ENCODE results near the gene BCAR1. TPM values are rescaled to one million over a fixed set of nuclear protein-coding genes. Genes with fewer than 3 reads are reported as not detected.
"Not testable (repeated sequence)": the region's sequence is repeated elsewhere in the genome, so short reads cannot be mapped to it uniquely, and the experiment has no call there.

BCAR1 gene
- total and polyA plus RNA-seq, 2 donors = 2.9 to 14.5 TPM

DNA sequence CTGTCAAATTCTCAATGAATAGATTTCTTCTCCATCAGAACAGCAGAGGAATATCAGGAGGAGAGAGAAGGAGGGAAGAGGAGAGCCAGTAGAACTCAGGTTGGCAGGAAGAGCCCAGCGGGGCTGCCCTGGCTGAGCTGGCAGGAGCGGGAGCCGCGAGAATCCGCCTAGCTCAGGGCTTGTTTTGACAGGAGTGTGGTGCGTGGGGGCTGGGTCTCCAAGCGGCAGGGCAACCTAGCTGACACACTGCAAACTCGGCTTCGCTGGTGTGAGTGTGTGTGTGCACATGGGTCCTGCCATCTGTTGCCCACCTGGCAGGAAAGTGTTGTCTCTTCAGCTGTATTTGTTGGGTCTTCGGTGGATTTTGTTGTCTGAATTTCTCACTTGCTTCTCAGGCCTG lies 27.9 kb upstream of the BCAR1 start:
- Histone ChIP-seq H3K27me3 (ENCODE audit: control insufficient read depth in 2 of 2, insufficient read depth in 1 of 2, low read length in 1 of 2) (peaks cover 7 to 25% of the 10 kb centered on the region in 2 donors), H3K36me3 (ENCODE audit: control insufficient read depth in 2 of 2, insufficient read depth in 2 of 2, low read length in 1 of 2) (no peaks in the 10 kb centered on the region), H3K4me1 (ENCODE audit: control insufficient read depth in 2 of 2, insufficient read depth in 2 of 2, low read length in 2 of 2) (no peaks in the 10 kb centered on the region), H3K27ac (ENCODE audit: low read depth in 1 of 2, low read length in 1 of 2) (no peak overlapping the region), H3K4me3 (ENCODE audit: low read length in 2 of 2) (no peak overlapping the region), H3K9me3 (ENCODE audit: control insufficient read depth in 2 of 2, insufficient read depth in 1 of 2, low read length in 1 of 2) (no peaks in the 10 kb centered on the region)
- DNase-seq (ENCODE audit: low read depth in 6 of 9, low spot score in 9 of 9) = no peak
- WGBS = 30% methylated on average over 10 of the region's 10 CpGs

DNA sequence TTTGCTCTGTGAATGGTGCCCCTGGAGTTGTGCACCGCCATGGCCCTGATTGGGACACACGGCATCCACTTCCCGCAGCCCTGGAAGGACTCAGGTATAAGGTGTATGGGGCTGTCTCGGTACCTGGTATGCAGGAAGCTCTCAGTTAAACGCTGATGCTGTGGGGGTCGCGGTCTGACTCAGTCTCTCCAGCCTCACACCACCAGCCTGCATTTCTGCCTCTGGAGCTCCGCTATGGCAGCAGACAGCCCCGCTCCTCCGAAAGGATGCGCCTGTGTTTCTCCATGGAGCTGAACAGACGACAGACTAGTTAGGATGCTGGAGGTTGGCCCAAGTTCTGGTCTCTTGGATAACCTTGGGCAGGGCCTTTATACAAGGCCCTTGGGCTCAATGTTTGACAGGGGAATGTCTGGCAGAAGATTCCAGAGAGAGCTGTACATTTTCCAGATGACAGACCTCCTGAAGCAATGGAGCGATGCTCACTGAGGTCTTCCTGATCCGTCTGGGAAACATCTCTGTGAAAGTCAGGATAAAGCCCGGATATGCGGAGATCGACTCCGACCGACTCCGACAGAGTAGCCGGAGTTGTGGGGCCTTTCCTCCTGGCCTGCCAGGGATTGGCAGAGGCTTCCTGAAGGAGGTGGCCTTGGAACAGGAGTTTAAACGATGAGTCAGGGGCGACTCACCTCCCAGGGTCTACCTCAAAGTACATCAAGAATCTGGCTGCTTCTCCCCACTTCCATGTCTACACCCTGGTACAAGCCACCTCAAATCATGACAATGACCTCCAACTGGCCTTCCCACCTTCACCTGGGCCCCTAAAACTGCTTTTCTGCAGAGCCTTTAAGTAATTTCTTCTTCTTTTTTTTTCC lies 21.9 kb upstream of the BCAR1 start:
- Histone ChIP-seq H3K27ac (ENCODE audit: low read depth in 1 of 2, low read length in 1 of 2) (no peak overlapping the region), H3K4me3 (ENCODE audit: low read length in 2 of 2) (no peak overlapping the region), H3K27me3 (ENCODE audit: control insufficient read depth in 2 of 2, insufficient read depth in 1 of 2, low read length in 1 of 2) (peaks cover 8 to 29% of the 10 kb centered on the region in 2 donors), H3K4me1 (ENCODE audit: control insufficient read depth in 2 of 2, insufficient read depth in 2 of 2, low read length in 2 of 2) (no peaks in the 10 kb centered on the region), H3K9me3 (ENCODE audit: control insufficient read depth in 2 of 2, insufficient read depth in 1 of 2, low read length in 1 of 2) (no peaks in the 10 kb centered on the region), H3K36me3 (ENCODE audit: control insufficient read depth in 2 of 2, insufficient read depth in 2 of 2, low read length in 1 of 2) (no peaks in the 10 kb centered on the region)
- 92% methylated on average over 23 of the region's 23 CpGs for WGBS
- DNase-seq (ENCODE audit: low read depth in 6 of 9, low spot score in 9 of 9) = no peak

DNA sequence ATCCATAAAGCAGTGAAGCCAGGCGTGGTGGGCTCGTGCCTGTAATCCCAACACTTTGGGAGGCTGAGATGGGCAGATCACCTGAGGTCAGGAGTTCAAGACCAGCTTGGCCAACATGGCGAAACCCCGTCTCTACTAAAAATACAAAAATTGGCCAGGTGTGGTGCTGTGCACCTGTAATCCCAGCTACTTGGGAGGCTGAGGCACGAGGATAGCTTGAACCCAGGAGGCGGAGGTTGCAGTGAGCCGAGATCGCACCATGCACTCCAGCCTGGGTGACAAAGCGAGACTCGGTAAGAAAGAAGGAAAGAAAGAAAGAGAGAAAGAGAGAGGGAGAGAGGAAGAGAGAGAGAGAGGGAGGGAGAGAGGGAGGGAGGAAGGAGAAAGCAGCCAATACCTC lies 21.2 kb upstream of the BCAR1 start:
- peaks cover 8 to 36% of the 10 kb centered on the region in 2 donors for H3K27me3 ChIP-seq (ENCODE audit: control insufficient read depth in 2 of 2, insufficient read depth in 1 of 2, low read length in 1 of 2)
- H3K9me3 ChIP-seq (ENCODE audit: control insufficient read depth in 2 of 2, insufficient read depth in 1 of 2, low read length in 1 of 2); DNase-seq (ENCODE audit: low read depth in 6 of 9, low spot score in 9 of 9); H3K4me3 ChIP-seq (ENCODE audit: low read length in 2 of 2); H3K36me3 ChIP-seq (ENCODE audit: control insufficient read depth in 2 of 2, insufficient read depth in 2 of 2, low read length in 1 of 2); H3K4me1 ChIP-seq (ENCODE audit: control insufficient read depth in 2 of 2, insufficient read depth in 2 of 2, low read length in 2 of 2); H3K27ac ChIP-seq (ENCODE audit: low read depth in 1 of 2, low read length in 1 of 2): not testable (repeated sequence)
- WGBS = 93% methylated on average over 10 of the region's 10 CpGs

DNA sequence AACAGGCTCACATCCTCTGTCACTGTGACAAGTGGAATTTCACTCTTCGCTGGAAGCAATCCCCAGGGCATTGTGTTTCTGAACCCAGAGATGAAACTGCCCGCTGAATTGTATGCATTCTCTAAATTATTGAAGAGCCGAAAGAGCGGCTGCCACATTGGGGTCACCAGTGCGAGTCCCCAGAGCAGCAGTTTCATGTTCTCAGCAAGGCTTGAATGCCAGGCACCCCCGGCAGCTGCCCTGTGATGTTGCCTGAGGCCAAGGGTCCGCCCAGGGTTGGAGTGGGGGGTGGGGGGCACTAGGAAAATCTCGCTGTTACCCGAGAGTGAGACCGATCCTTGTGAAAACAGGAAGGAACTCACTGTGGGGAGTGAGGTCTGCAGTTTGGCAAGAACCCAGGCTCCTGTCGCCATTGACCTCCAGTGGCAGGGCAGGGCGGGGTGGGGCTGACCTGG lies 20.7 kb upstream of the BCAR1 start:
- H3K9me3 ChIP-seq (ENCODE audit: control insufficient read depth in 2 of 2, insufficient read depth in 1 of 2, low read length in 1 of 2) = no peaks in the 10 kb centered on the region
- peaks cover 11 to 38% of the 10 kb centered on the region in 2 donors for H3K27me3 ChIP-seq (ENCODE audit: control insufficient read depth in 2 of 2, insufficient read depth in 1 of 2, low read length in 1 of 2)
- H3K27ac ChIP-seq (ENCODE audit: low read depth in 1 of 2, low read length in 1 of 2) = no peak overlapping the region
- H3K4me1 ChIP-seq (ENCODE audit: control insufficient read depth in 2 of 2, insufficient read depth in 2 of 2, low read length in 2 of 2) = no peaks in the 10 kb centered on the region
- H3K36me3 ChIP-seq (ENCODE audit: control insufficient read depth in 2 of 2, insufficient read depth in 2 of 2, low read length in 1 of 2) = no peaks in the 10 kb centered on the region
- 23% methylated on average over 12 of the region's 12 CpGs for WGBS
- H3K4me3 ChIP-seq (ENCODE audit: low read length in 2 of 2) = no peak overlapping the region
- DNase-seq (ENCODE audit: low read depth in 6 of 9, low spot score in 9 of 9) = no peak

DNA sequence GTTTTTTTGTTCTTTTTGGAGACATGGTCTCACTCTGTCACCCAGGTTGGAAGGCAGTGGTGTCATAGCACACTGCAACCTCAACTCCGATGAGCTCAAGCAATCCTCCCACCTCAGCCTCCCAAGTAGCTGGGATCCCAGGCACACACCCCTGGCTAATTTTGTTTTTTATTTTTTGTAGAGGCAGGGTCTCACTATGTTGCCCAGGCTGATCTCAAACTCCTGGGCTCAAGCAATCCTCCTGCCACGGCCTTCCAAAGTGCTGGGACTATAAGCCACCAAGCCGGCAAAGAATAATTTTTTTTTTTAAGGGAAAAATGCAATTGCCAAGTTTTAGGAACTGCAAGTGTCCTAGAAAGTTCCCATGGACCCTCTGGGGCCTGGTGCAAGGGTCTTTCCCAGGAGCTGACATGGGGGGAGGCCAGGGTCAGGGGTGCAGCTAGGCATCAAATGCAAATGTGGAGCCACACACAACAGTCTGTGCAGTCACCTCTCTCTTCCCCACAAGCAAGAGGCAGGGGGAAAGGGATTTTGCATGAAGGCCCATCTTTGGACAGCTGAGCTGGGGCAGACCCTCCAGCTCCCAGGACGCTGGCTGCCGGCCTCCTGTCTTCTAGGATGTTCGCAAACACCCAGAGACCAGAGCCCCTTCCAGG lies 20.1 kb upstream of the BCAR1 start:
- H3K4me3 ChIP-seq (ENCODE audit: low read length in 2 of 2) = no peak overlapping the region
- no peak overlapping the region for H3K27ac ChIP-seq (ENCODE audit: low read depth in 1 of 2, low read length in 1 of 2)

DNA sequence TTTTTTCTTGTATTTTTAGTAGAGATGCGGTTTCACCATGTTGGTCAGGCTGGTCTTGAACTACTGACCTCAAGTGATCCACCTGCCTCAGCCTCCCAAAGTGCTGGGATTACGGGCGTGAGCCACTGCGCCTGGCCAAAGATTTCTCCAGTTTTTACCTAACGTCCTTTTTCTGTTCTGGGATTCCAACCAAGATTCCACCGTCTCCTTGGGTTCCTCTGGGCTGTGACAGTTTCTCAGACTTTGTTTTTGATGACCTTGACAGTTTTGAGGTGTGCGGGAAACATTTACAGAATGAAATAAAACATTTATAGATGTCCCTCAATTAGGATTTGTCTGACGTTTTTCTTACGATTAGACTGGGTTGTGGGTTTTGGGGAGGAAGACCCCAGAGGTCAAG lies 17.9 kb upstream of the BCAR1 start:
- H3K27me3 ChIP-seq (ENCODE audit: control insufficient read depth in 2 of 2, insufficient read depth in 1 of 2, low read length in 1 of 2) = peaks cover 39 to 64% of the 10 kb centered on the region in 2 donors
- H3K36me3 ChIP-seq (ENCODE audit: control insufficient read depth in 2 of 2, insufficient read depth in 2 of 2, low read length in 1 of 2); H3K4me3 ChIP-seq (ENCODE audit: low read length in 2 of 2); DNase-seq (ENCODE audit: low read depth in 6 of 9, low spot score in 9 of 9); H3K4me1 ChIP-seq (ENCODE audit: control insufficient read depth in 2 of 2, insufficient read depth in 2 of 2, low read length in 2 of 2); H3K9me3 ChIP-seq (ENCODE audit: control insufficient read depth in 2 of 2, insufficient read depth in 1 of 2, low read length in 1 of 2); H3K27ac ChIP-seq (ENCODE audit: low read depth in 1 of 2, low read length in 1 of 2): not testable (repeated sequence)
- WGBS = 70% methylated on average over 9 of the region's 9 CpGs

More for the DNA sequence above, 20.1 kb upstream of the BCAR1 start:
- DNase-seq (ENCODE audit: low read depth in 6 of 9, low spot score in 9 of 9) = no peak
- H3K36me3 ChIP-seq (ENCODE audit: control insufficient read depth in 2 of 2, insufficient read depth in 2 of 2, low read length in 1 of 2) = no peaks in the 10 kb centered on the region
- 94% methylated on average over 6 of the region's 6 CpGs for WGBS
- no peaks in the 10 kb centered on the region for H3K4me1 ChIP-seq (ENCODE audit: control insufficient read depth in 2 of 2, insufficient read depth in 2 of 2, low read length in 2 of 2)
- peaks cover 17 to 44% of the 10 kb centered on the region in 2 donors for H3K27me3 ChIP-seq (ENCODE audit: control insufficient read depth in 2 of 2, insufficient read depth in 1 of 2, low read length in 1 of 2)
- H3K9me3 ChIP-seq (ENCODE audit: control insufficient read depth in 2 of 2, insufficient read depth in 1 of 2, low read length in 1 of 2) = no peaks in the 10 kb centered on the region

DNA sequence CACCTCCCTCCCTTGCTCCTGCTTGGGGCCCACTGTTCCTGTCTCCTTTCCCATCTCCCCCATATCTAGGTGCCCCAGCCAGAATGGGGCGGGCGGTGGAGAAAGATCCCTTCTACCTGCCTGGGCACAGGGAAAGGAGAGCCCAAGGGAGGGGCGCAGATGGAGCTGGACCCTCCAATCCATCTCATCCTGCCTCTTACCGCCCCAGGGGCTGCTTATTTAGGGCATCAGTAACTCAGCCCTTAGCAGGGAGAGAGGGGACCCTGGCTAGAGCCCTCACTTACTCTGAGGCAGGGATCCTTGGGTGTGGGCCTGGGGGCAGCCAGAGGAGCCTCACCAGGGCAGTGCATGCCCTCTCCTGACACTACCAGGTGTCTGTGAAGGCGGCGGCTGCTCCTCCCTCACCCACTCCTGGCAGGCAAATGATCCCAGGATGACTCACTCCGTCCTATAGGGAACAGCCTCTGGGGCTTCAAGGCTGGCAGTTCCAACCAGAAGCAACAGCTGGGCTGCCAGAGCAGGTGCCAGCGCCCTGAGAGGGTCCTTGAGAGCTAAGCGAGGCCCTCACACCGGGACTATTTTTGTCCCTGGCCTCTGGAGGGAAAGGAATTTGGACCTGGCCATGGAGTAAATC lies 16.3 kb upstream of the BCAR1 start:
- Histone ChIP-seq H3K36me3 (ENCODE audit: control insufficient read depth in 2 of 2, insufficient read depth in 2 of 2, low read length in 1 of 2) (no peaks in the 10 kb centered on the region), H3K27ac (ENCODE audit: low read depth in 1 of 2, low read length in 1 of 2) (no peak overlapping the region), H3K9me3 (ENCODE audit: control insufficient read depth in 2 of 2, insufficient read depth in 1 of 2, low read length in 1 of 2) (no peaks in the 10 kb centered on the region), H3K4me1 (ENCODE audit: control insufficient read depth in 2 of 2, insufficient read depth in 2 of 2, low read length in 2 of 2) (peaks cover 0 to 3% of the 10 kb centered on the region in 2 donors), H3K27me3 (ENCODE audit: control insufficient read depth in 2 of 2, insufficient read depth in 1 of 2, low read length in 1 of 2) (peaks cover 46 to 71% of the 10 kb centered on the region in 2 donors), H3K4me3 (ENCODE audit: low read length in 2 of 2) (no peak overlapping the region)
- 87% methylated on average over 10 of the region's 10 CpGs for WGBS
- no peak for DNase-seq (ENCODE audit: low read depth in 6 of 9, low spot score in 9 of 9)

DNA sequence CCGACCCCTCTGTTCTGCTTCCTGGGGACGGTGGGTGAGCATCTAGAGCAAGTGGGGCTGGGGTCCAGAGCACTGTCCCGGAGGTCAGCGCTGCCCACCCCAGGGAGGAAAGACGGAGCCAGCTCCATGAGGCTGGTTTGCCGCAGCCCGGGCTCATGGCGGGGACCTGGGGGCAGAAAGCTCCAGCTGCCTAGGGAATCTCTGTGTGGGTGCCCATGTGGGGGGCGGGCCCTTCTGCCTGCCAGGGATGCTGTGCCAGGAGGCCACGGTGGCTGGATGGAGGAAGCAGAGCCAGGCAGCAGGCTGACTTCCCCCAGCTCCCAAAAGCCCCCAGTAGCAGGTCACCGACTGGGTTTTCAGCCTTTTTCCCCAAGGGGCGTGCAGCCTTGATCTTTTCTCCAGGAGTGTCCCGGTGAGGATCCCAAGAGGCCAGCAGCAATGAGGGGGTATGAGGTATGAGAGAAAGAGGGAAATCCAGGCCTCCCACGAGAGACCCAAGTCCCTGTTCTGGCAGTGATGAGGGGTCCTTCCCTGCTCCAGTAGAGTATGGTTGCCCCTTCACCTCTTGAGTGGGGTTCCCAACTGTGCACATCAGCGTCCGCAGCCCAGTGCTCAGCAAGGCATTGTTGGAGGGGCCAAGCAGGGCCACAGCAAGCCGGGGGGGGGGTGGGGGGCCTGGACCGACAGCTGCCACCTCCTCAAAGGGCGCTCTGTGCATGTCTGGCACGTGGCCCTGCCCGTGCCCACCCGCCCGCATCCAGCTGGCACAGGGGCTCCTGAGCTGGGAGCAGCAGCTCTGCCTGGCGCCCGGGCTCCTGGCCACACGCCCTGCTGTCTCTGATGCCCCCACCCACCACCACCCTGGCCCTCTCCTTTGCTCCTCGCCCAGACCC lies 15.6 kb upstream of the BCAR1 start:
- DNase-seq (ENCODE audit: low read depth in 6 of 9, low spot score in 9 of 9) = no peak

More for the DNA sequence above, 15.6 kb upstream of the BCAR1 start:
- Histone ChIP-seq H3K4me1 (ENCODE audit: control insufficient read depth in 2 of 2, insufficient read depth in 2 of 2, low read length in 2 of 2) (peaks cover 0 to 3% of the 10 kb centered on the region in 2 donors), H3K9me3 (ENCODE audit: control insufficient read depth in 2 of 2, insufficient read depth in 1 of 2, low read length in 1 of 2) (no peaks in the 10 kb centered on the region), H3K4me3 (ENCODE audit: low read length in 2 of 2) (no peak overlapping the region), H3K27me3 (ENCODE audit: control insufficient read depth in 2 of 2, insufficient read depth in 1 of 2, low read length in 1 of 2) (peaks cover 46 to 72% of the 10 kb centered on the region in 2 donors), H3K27ac (ENCODE audit: low read depth in 1 of 2, low read length in 1 of 2) (no peak overlapping the region), H3K36me3 (ENCODE audit: control insufficient read depth in 2 of 2, insufficient read depth in 2 of 2, low read length in 1 of 2) (no peaks in the 10 kb centered on the region)
- WGBS = 86% methylated on average over 27 of the region's 27 CpGs
